Measurements from ENCODE around the gene DPY19L1.
"Not testable (repeated sequence)": the region's sequence is repeated elsewhere in the genome, so short reads cannot be mapped to it uniquely, and the experiment has no call there.

Gene DPY19L1

GRCh38 chr7:35037211-35037525 lies at the start of gene DPY19L1:
DPY19L1 (minus strand) TSS chr7:35037485; CDS start chr7:35037394, 91 bp downstream.
- in situ Hi-C loops (cut with MboI; ENCODE audit: low sequenced_read_pairs): no loop called here

- in situ Hi-C loops (cut with MboI; ENCODE audit: low sequenced_read_pairs): not testable (repeated sequence)
Observed at GRCh38 chr7:35079517-35079916, 42.2 kb upstream of the DPY19L1 start.

GRCh38 chr7:35074008-35074407 lies 36.7 kb upstream of the DPY19L1 start:
- in situ Hi-C loops (cut with MboI; ENCODE audit: low sequenced_read_pairs): not testable (repeated sequence)

GRCh38 chr7:35072950-35073827 lies 35.9 kb upstream of the DPY19L1 start:
- in situ Hi-C loops (cut with MboI; ENCODE audit: low sequenced_read_pairs): not testable (repeated sequence)

GRCh38 chr7:35069084-35069483 lies 31.8 kb upstream of the DPY19L1 start:
- in situ Hi-C loops (cut with MboI; ENCODE audit: low sequenced_read_pairs): not testable (repeated sequence)

- in situ Hi-C loops (cut with MboI; ENCODE audit: low sequenced_read_pairs): not testable (repeated sequence)
Observed at GRCh38 chr7:35065382-35065781, 28.1 kb upstream of the DPY19L1 start.

- in situ Hi-C loops (cut with MboI; ENCODE audit: low sequenced_read_pairs): not testable (repeated sequence)
Observed at GRCh38 chr7:35058571-35058970, 21.3 kb upstream of the DPY19L1 start.

GRCh38 chr7:35057505-35058451 lies 20.5 kb upstream of the DPY19L1 start:
- in situ Hi-C loops (cut with MboI; ENCODE audit: low sequenced_read_pairs): not testable (repeated sequence)

GRCh38 chr7:35055733-35056132 lies 18.4 kb upstream of the DPY19L1 start:
- in situ Hi-C loops (cut with MboI; ENCODE audit: low sequenced_read_pairs): not testable (repeated sequence)

- in situ Hi-C loops (cut with MboI; ENCODE audit: low sequenced_read_pairs): not testable (repeated sequence)
Observed at GRCh38 chr7:35053488-35054175, 16.3 kb upstream of the DPY19L1 start.

GRCh38 chr7:35048390-35048789 lies 11.1 kb upstream of the DPY19L1 start:
- in situ Hi-C loops (cut with MboI; ENCODE audit: low sequenced_read_pairs): not testable (repeated sequence)

- in situ Hi-C loops (cut with MboI; ENCODE audit: low sequenced_read_pairs): not testable (repeated sequence)
Observed at GRCh38 chr7:35047912-35048305, 10.6 kb upstream of the DPY19L1 start.

- in situ Hi-C loops (cut with MboI; ENCODE audit: low sequenced_read_pairs): not testable (repeated sequence)
Observed at GRCh38 chr7:35047263-35047911, 10.1 kb upstream of the DPY19L1 start.

GRCh38 chr7:35043301-35043700 lies 6.0 kb upstream of the DPY19L1 start:
- in situ Hi-C loops (cut with MboI; ENCODE audit: low sequenced_read_pairs): not testable (repeated sequence)

GRCh38 chr7:35040906-35041305 lies 3.6 kb upstream of the DPY19L1 start:
- in situ Hi-C loops (cut with MboI; ENCODE audit: low sequenced_read_pairs): no loop called here

- in situ Hi-C loops (cut with MboI; ENCODE audit: low sequenced_read_pairs): no loop called here
Observed at GRCh38 chr7:35039343-35039742, 2.1 kb upstream of the DPY19L1 start.

GRCh38 chr7:35038354-35038753 lies 1.1 kb upstream of the DPY19L1 start:
- in situ Hi-C loops (cut with MboI; ENCODE audit: low sequenced_read_pairs): no loop called here

GRCh38 chr7:35037526-35038341 lies 449 bp upstream of the DPY19L1 start:
- in situ Hi-C loops (cut with MboI; ENCODE audit: low sequenced_read_pairs): no loop called here

- in situ Hi-C loops (cut with MboI; ENCODE audit: low sequenced_read_pairs): no loop called here
Observed at GRCh38 chr7:35036361-35037171, 719 bp downstream of the DPY19L1 start.

Data from HL-60/S4 (cell line).